Gastroesophageal sphincter (tissue), 4 donors: ENCODE results near the gene THAP8. TPM values are rescaled to one million over a fixed set of nuclear protein-coding genes. Genes with fewer than 3 reads are reported as not detected.
"Not testable (repeated sequence)": the region's sequence is repeated elsewhere in the genome, so short reads cannot be mapped to it uniquely, and the experiment has no call there.

Source experiments
- ATAC-seq: fragments of 150-250 bp; one replicate; pipeline ENCODE4 v1.9.1; 2016; ENCODE audit warnings: mild to moderate bottlenecking, moderate library complexity
- H3K27ac ChIP-seq, 4 donors: fragments of 200-600 bp; sonication (generic) in 3 of 4; 1 replicate in 3 of 4; 2 replicates in 1 of 4; pipeline ENCODE4 v1.5.1; 2016 to 2019
- H3K27me3 ChIP-seq: fragments of 200-600 bp; sonication (generic); one replicate; pipeline ENCODE4 v1.5.1; 2019
- H3K36me3 ChIP-seq, 2 donors: fragments of 200-600 bp; sonication (generic); one replicate each; pipeline ENCODE4 v1.5.1; 2019; ENCODE audit warnings: control low read depth in 1 of 2
- H3K4me1 ChIP-seq, 3 donors: fragments of 200-600 bp; sonication (generic); 1 replicate in 2 of 3; 2 replicates in 1 of 3; pipeline ENCODE4 v1.5.1; 2016 to 2019; ENCODE audit warnings: control low read depth in 2 of 3
- H3K4me3 ChIP-seq, 2 donors: fragments of 200-600 bp; sonication (generic); one replicate each; pipeline ENCODE4 v1.5.1; 2019; ENCODE audit warnings: mild to moderate bottlenecking in 1 of 2, moderate library complexity in 1 of 2
- H3K9me3 ChIP-seq, 3 donors: fragments of 200-600 bp; sonication (generic); one replicate each; pipeline ENCODE4 v1.5.1; 2017 to 2019; ENCODE audit warnings: control low read depth in 2 of 3
- EP300 ChIP-seq: sonication (generic); formaldehyde crosslinking; IDR thresholded peaks from one replicate; pipeline ENCODE4 v1.6.1; 2017; ENCODE audit warnings: antibody characterized with exemption, mild to moderate bottlenecking
- POLR2A ChIP-seq, 2 donors: fragments of 450-650 bp; IDR thresholded peaks; one replicate each; pipeline ENCODE4 v1.6.1; 2017; ENCODE audit warnings: antibody characterized with exemption in 2 of 2, mild to moderate bottlenecking in 2 of 2, moderate library complexity in 1 of 2
- POLR2AphosphoS5 ChIP-seq: sonication (generic); formaldehyde crosslinking; IDR thresholded peaks from one replicate; pipeline ENCODE4 v1.6.1; 2017; ENCODE audit warnings: antibody characterized with exemption
- WGBS, 2 donors: methylation state at CpG; one replicate each; pipeline ENCODE4 v1.1.5; 2018; ENCODE audit warnings: low coverage in 1 of 2; 5-methylcytosine and 5-hydroxymethylcytosine counted together
- total RNA-seq, 4 donors: library from RNA; depleted of rRNA; stranded (reverse); fragments of >200 nt; gene quantifications; one replicate each; pipeline ENCODE4 v1.1.0, GENCODE V29; 2016
- TF ChIP-seq, protein P1 (sequence below), 4 experiments: fragments of 200-600 bp in 2 of 4; fragments of 450-650 bp in 2 of 4; sonication (generic) in 1 of 4; IDR thresholded peaks; one replicate each; pipeline ENCODE4 v1.5.1; 2017 to 2019; ENCODE audit warnings: antibody characterized with exemption in 4 of 4, mild to moderate bottlenecking in 2 of 4, moderate library complexity in 2 of 4

Gene THAP8
- total RNA-seq, 4 donors from 2014 or later, result 5.3 to 16.8 (median 9.4) TPM

DNA sequence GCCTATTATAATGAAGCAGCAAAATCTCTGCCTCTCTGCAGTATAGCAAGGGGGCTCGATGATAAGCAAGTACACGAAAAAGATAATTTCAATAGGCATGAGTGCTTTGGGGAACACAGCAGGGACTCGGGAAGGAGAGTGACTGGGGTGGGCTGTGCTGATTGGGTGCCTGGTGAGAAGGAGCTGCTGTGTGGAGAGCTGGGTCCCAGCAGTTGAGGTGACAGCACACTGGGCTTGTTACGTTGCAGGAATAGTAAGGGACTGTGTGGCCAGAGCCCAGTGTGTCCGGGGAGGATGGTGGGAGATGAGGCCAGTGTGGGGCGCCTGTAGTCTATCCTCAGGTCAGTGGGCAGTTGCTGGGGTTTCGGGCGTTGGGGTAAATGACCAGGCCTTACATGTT is 18.0 kb upstream of the THAP8 start:
- 50 to 83% methylated on average over 2 to 5 of the region's 8 CpGs for WGBS, 2 donors
- no peaks in the 10 kb centered on the region for H3K27me3 ChIP-seq
- H3K27ac ChIP-seq, result no peak overlapping the region
- TF ChIP-seq EP300 (no peak), POLR2AphosphoS5 (no peak), POLR2A (IDR thresholded peaks at IDR 0.05) (no peak)
- TF ChIP-seq, protein P1, sequence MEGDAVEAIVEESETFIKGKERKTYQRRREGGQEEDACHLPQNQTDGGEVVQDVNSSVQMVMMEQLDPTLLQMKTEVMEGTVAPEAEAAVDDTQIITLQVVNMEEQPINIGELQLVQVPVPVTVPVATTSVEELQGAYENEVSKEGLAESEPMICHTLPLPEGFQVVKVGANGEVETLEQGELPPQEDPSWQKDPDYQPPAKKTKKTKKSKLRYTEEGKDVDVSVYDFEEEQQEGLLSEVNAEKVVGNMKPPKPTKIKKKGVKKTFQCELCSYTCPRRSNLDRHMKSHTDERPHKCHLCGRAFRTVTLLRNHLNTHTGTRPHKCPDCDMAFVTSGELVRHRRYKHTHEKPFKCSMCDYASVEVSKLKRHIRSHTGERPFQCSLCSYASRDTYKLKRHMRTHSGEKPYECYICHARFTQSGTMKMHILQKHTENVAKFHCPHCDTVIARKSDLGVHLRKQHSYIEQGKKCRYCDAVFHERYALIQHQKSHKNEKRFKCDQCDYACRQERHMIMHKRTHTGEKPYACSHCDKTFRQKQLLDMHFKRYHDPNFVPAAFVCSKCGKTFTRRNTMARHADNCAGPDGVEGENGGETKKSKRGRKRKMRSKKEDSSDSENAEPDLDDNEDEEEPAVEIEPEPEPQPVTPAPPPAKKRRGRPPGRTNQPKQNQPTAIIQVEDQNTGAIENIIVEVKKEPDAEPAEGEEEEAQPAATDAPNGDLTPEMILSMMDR (IDR thresholded peaks at IDR 0.05), result no peak
- H3K36me3 ChIP-seq, result no peaks in the 10 kb centered on the region
- no peak overlapping the region for H3K4me3 ChIP-seq
- H3K4me1 ChIP-seq, result no peaks in the 10 kb centered on the region
- H3K9me3 ChIP-seq, result no peaks in the 10 kb centered on the region
- no peak for ATAC-seq

DNA sequence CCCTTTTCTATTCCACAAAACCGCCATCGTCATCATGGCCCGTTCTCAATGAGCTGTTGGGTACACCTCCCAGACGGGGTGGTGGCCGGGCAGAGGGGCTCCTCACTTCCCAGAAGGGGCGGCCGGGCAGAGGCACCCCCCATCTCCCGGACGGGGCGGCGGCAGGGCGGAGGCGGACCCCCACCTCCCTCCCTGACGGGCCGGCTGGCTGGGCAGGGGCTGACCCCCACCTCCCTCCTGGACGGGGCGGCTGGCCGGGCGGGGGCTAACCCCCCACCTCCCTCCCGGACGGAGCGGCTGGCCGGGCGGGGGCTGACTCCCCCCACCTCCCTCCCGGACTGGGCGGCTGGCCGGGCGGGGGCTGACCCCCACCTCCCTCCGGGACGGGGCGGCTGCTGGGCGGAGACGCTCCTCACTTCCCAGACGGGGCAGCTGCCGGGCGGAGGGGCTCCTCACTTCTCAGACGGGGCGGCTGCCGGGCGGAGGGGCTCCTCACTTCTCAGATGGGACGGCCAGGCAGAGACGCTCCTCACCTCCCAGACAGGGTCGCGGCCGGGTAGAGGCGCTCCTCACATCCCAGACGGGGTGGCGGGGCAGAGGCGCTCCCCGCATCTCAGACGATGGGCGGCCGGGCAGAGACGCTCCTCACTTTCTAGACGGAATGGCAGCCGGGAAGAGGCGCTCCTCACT is 14.9 kb upstream of the THAP8 start:
- ATAC-seq, H3K4me1 ChIP-seq, H3K36me3 ChIP-seq, H3K4me3 ChIP-seq, H3K9me3 ChIP-seq, H3K27ac ChIP-seq, H3K27me3 ChIP-seq: not testable (repeated sequence)
- no CpG with 5 or more reads among the region's 57 CpGs for WGBS, 2 donors

DNA sequence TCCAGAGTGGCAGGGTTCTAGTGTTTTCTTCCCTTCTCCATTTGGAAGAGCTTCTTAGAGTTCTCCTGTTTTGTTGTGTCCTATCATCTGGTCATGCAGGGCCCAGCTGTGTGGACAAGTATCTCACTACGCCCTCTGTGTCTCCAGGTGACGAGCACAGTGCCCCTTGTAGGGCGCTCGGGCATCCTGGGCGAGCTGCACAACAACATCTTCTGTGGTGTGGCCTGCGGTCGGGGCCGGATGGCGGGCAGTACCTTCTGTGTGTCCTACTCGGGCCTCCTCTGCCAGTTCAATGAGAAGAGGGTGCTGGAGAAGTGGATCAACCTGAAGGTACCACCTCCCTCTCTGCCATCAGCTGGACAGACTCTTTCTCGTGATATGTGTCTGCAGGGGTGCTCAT is 13.6 kb upstream of the THAP8 start:
- no peak for TF ChIP-seq POLR2AphosphoS5
- TF ChIP-seq POLR2A (IDR thresholded peaks at IDR 0.05), result no peak
- TF ChIP-seq, protein P1 (IDR thresholded peaks at IDR 0.05), result no peak
- no peak for TF ChIP-seq EP300
- 100% methylated on average over 1 of the region's 11 CpGs; no CpG with 5 or more reads in 1 of the 2 donors for WGBS, 2 donors
- no peaks in the 10 kb centered on the region for H3K27me3 ChIP-seq
- no peaks in the 10 kb centered on the region for H3K4me1 ChIP-seq
- no peaks in the 10 kb centered on the region for H3K9me3 ChIP-seq
- no peaks in the 10 kb centered on the region for H3K36me3 ChIP-seq
- no peak overlapping the region for H3K27ac ChIP-seq
- no peak for ATAC-seq
- no peak overlapping the region for H3K4me3 ChIP-seq

DNA sequence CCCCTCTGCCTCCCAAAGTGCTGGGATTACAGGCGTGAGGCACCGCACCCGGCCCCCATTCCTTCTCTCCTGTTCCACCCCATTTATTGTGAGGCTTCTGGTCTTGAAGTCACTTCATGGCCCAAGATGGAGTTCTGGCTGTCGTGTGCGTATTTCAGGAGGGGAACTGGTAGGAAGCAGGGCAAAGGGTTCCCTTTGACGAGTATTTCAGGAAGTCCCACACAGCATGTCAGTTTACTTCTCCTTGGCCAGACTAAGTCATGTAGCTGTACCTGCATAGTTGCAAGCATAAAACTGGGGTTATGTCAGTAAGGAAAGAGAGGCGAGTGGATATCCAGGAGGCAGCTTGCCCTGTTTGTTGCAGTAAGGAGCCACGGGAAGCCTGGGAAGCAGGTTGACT is 10.7 kb upstream of the THAP8 start:
- H3K36me3 ChIP-seq, result no peaks in the 10 kb centered on the region
- TF ChIP-seq POLR2A (IDR thresholded peaks at IDR 0.05) (no peak), POLR2AphosphoS5 (no peak), EP300 (no peak)
- TF ChIP-seq, protein P1 (IDR thresholded peaks at IDR 0.05), result no peak
- no peaks in the 10 kb centered on the region for H3K9me3 ChIP-seq
- no peaks in the 10 kb centered on the region for H3K27me3 ChIP-seq
- WGBS, 2 donors, result 84 to 97% methylated on average over 2 to 7 of the region's 8 CpGs
- ATAC-seq, result no peak
- H3K27ac ChIP-seq, result no peak overlapping the region
- H3K4me1 ChIP-seq, result no peaks in the 10 kb centered on the region
- no peak overlapping the region for H3K4me3 ChIP-seq

DNA sequence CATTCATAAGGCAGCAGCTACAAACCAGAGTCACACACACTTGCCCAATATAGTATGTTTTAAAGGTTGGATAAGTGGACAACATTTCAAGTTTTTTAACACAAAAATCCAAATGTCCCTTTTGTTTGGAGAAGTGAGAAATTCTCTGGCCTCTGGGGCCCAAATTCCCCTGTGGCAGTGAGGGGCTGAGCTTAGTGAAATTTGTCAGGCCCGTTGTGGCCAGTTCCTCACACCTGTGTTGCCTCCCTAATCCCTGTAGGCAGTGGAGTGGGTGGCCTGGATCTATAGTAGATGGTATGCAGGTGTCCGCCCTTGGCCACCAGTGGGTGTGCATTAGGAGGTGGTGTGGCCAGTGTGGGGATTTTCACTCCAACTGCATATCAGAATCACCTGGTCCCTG is 7.3 kb upstream of the THAP8 start:
- WGBS, 2 donors, result 90 to 100% methylated on average over 1 to 2 of the region's 2 CpGs
- Histone ChIP-seq H3K4me1 (no peaks in the 10 kb centered on the region), H3K36me3 (no peaks in the 10 kb centered on the region), H3K27me3 (no peaks in the 10 kb centered on the region), H3K27ac (no peak overlapping the region), H3K9me3 (no peaks in the 10 kb centered on the region), H3K4me3 (no peak overlapping the region)
- ATAC-seq, result no peak
- TF ChIP-seq EP300, result no peak
- TF ChIP-seq POLR2AphosphoS5, result no peak
- TF ChIP-seq, protein P1 (IDR thresholded peaks at IDR 0.05), result no peak
- TF ChIP-seq POLR2A (IDR thresholded peaks at IDR 0.05), result no peak
